PC-9 (cell line): Measurements from ENCODE around the gene NADSYN1. TPM values are rescaled to one million over a fixed set of nuclear protein-coding genes. Genes with fewer than 3 reads are reported as not detected.

Experiments
- BruUV-seq: library from RNA; stranded (reverse); fragments of 400-500 nt; replicated peaks from 2 replicates; lab custom pipeline; 2021; lab: Mats Ljungman, UMichigan
- CTCF ChIA-PET: fragments of 300-600 bp; sonication (Branson Sonifier 250); formaldehyde crosslinking; loops from one replicate; lab custom pipeline; 2022; ENCODE audit warnings: antibody characterized with exemption; lab: Charles Lee
- POLR2A ChIA-PET: fragments of 300-600 bp; sonication (Branson Sonifier 250); formaldehyde crosslinking; loops from one replicate; lab custom pipeline; 2022; ENCODE audit warnings: antibody characterized with exemption; ENCODE audit not compliant: unreplicated experiment; lab: Charles Lee
- DNase-seq, 2 experiments: peaks; one replicate each; pipeline versions ENCODE4 v3.0.0 to v3.0.0-alpha.2; 2015 to 2022; ENCODE audit warnings: mixed read lengths in 1 of 2
- H2AFZ ChIP-seq: fragments of 200-600 bp; sonication (generic); 2 replicates; pipeline ENCODE4 v1.8.1; 2017; ENCODE audit warnings: antibody characterized with exemption
- H3F3A ChIP-seq: fragments of 200-600 bp; sonication (generic); 2 replicates; pipeline ENCODE4 v1.8.1; 2017; ENCODE audit warnings: antibody characterized with exemption, mild to moderate bottlenecking, low read depth; ENCODE audit not compliant: insufficient read depth
- H3K27ac ChIP-seq: fragments of 200-600 bp; sonication (generic); 2 replicates; pipeline ENCODE4 v1.6.1; 2016; ENCODE audit warnings: mixed run types
- H3K27me3 ChIP-seq: fragments of 200-600 bp; sonication (generic); 2 replicates; pipeline ENCODE4 v1.6.1; 2016; ENCODE audit warnings: low read depth, mixed run types; ENCODE audit not compliant: insufficient read depth
- H3K36me3 ChIP-seq: fragments of 200-600 bp; sonication (generic); 2 replicates; pipeline ENCODE4 v1.6.1; 2016; ENCODE audit warnings: low read depth, mixed run types
- H3K4me1 ChIP-seq: fragments of 200-600 bp; sonication (generic); replicated peaks from 2 replicates; pipeline ENCODE4 v1.6.1; 2016; ENCODE audit warnings: mixed run types; ENCODE audit not compliant: insufficient read depth
- H3K4me2 ChIP-seq: fragments of 200-600 bp; sonication (generic); 2 replicates; pipeline ENCODE4 v1.6.1; 2017; ENCODE audit warnings: mixed run types
- H3K4me3 ChIP-seq: fragments of 200-600 bp; sonication (generic); 2 replicates; pipeline ENCODE4 v1.6.1; 2016; ENCODE audit warnings: mixed run types
- H3K79me2 ChIP-seq: fragments of 200-600 bp; sonication (generic); 2 replicates; pipeline ENCODE4 v1.6.1; 2017; ENCODE audit warnings: low read depth, mixed run types
- H3K9me2 ChIP-seq: fragments of 200-600 bp; sonication (generic); 2 replicates; pipeline ENCODE4 v1.8.1; 2017; ENCODE audit warnings: mild to moderate bottlenecking; ENCODE audit not compliant: insufficient read depth
- H3K9me3 ChIP-seq: fragments of 200-600 bp; sonication (generic); 2 replicates; pipeline ENCODE4 v1.8.1; 2016; ENCODE audit warnings: low read depth; ENCODE audit not compliant: insufficient read depth
- H4K20me1 ChIP-seq: fragments of 200-600 bp; sonication (generic); 2 replicates; pipeline ENCODE4 v1.8.1; 2017; ENCODE audit not compliant: insufficient read depth
- EZH2 ChIP-seq: fragments of 200-600 bp; sonication (generic); IDR thresholded peaks from 2 replicates; pipeline ENCODE4 v1.8.0; 2017; ENCODE audit warnings: antibody characterized with exemption, low read depth
- intact Hi-C: fragments of 100-400 bp; cut with micrococcal nuclease; formaldehyde crosslinking; loops from one replicate; pipeline ENCODE4 v1.10.0; 2022; ENCODE audit not compliant: unreplicated experiment
- total RNA-seq: library from RNA; stranded (reverse); gene quantifications from 2 replicates; pipeline ENCODE4 v1.2.3, GENCODE V29; 2021
- TF ChIP-seq, protein P1 (sequence below): fragments of 200-600 bp; sonication (generic); conservative IDR thresholded peaks from 2 replicates; pipeline ENCODE4 v1.6.1; 2017; ENCODE audit warnings: mixed run types, antibody characterized with exemption, mild to moderate bottlenecking, moderate library complexity

The NADSYN1 gene
- total RNA-seq, 1 experiment from 2014 or later, result 118 TPM

- H3K27me3 ChIP-seq, result peaks cover 47% of the 10 kb centered on the region; the same call in 1 of the 2 replicates
- H2AFZ ChIP-seq, result no peak overlapping the region
- POLR2A ChIA-PET, result no interaction called here
- no peaks in the 10 kb centered on the region for H3F3A ChIP-seq
- no peak overlapping the region for H3K4me2 ChIP-seq
- no peaks in the 10 kb centered on the region for H3K79me2 ChIP-seq
- H3K36me3 ChIP-seq, result no peaks in the 10 kb centered on the region
- H4K20me1 ChIP-seq, result no peaks in the 10 kb centered on the region
- CTCF ChIA-PET, result no interaction called here
- 0 out of 2 replicates have a peak, but pooled peaks cover 4% of the 10 kb centered on the region for H3K9me2 ChIP-seq
- H3K4me3 ChIP-seq, result no peak overlapping the region
- DNase-seq, result no peak
- H3K27ac ChIP-seq, result no peak overlapping the region
- no peaks in the 10 kb centered on the region for H3K4me1 ChIP-seq
- no TSS peak for BruUV-seq
- intact Hi-C loops, result no loop called here
- TF ChIP-seq, protein P1, sequence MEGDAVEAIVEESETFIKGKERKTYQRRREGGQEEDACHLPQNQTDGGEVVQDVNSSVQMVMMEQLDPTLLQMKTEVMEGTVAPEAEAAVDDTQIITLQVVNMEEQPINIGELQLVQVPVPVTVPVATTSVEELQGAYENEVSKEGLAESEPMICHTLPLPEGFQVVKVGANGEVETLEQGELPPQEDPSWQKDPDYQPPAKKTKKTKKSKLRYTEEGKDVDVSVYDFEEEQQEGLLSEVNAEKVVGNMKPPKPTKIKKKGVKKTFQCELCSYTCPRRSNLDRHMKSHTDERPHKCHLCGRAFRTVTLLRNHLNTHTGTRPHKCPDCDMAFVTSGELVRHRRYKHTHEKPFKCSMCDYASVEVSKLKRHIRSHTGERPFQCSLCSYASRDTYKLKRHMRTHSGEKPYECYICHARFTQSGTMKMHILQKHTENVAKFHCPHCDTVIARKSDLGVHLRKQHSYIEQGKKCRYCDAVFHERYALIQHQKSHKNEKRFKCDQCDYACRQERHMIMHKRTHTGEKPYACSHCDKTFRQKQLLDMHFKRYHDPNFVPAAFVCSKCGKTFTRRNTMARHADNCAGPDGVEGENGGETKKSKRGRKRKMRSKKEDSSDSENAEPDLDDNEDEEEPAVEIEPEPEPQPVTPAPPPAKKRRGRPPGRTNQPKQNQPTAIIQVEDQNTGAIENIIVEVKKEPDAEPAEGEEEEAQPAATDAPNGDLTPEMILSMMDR, result no peak
- no peak for TF ChIP-seq EZH2
- H3K9me3 ChIP-seq, result 0 out of 2 replicates have a peak, but pooled peaks cover 4% of the 10 kb centered on the region
Measured at GRCh38 chr11:71414645-71415044, 38.4 kb upstream of the NADSYN1 start.

GRCh38 chr11:71418643-71419042, 34.4 kb upstream of the NADSYN1 start:
- intact Hi-C loops, result no loop called here
- Histone ChIP-seq H3K27me3 (peaks cover 25% of the 10 kb centered on the region; the same call in 1 of the 2 replicates), H3K9me2 (no peaks in the 10 kb centered on the region), H3K4me3 (no peak overlapping the region), H3K27ac (no peak overlapping the region), H3K4me2 (no peak overlapping the region), H3K36me3 (no peaks in the 10 kb centered on the region), H3K4me1 (no peaks in the 10 kb centered on the region), H2AFZ (no peak overlapping the region), H3K9me3 (no peaks in the 10 kb centered on the region), H3K79me2 (no peaks in the 10 kb centered on the region), H3F3A (0 out of 2 replicates have a peak, but pooled peaks cover 3% of the 10 kb centered on the region), H4K20me1 (no peaks in the 10 kb centered on the region)
- TF ChIP-seq, protein P1, result no peak
- no peak for TF ChIP-seq EZH2
- DNase-seq, result no peak
- CTCF ChIA-PET, result interaction anchor here (0.7 to 1.5 kb wide), 2 partner anchors 119 to 332 kb away, joined by 3 read pairs; partner anchors contain the start of gene KRTAP5-8
- POLR2A ChIA-PET, result no interaction called here
- BruUV-seq, result no TSS peak

GRCh38 chr11:71420455-71421241, 32.4 kb upstream of the NADSYN1 start:
- H3K27ac ChIP-seq, result no peak overlapping the region
- no peaks in the 10 kb centered on the region for H3K9me2 ChIP-seq
- no peaks in the 10 kb centered on the region for H4K20me1 ChIP-seq
- H3K79me2 ChIP-seq, result no peaks in the 10 kb centered on the region
- H3K4me1 ChIP-seq, result peaks cover 10% of the 10 kb centered on the region
- no TSS peak for BruUV-seq
- H3K4me2 ChIP-seq, result no peak overlapping the region
- CTCF ChIA-PET, result interaction anchor here (0.5 kb wide), 1 partner anchor 46 kb away, joined by 3 read pairs; no protein-coding TSS in a partner anchor
- POLR2A ChIA-PET, result interaction anchor here (0.5 to 0.9 kb wide), 2 partner anchors 13 to 1149 kb away, joined by 6 to 11 read pairs; no protein-coding TSS in a partner anchor
- peak; percentile 48 to 58 for DNase-seq
- no peaks in the 10 kb centered on the region for H3K36me3 ChIP-seq
- no peak overlapping the region for H3K4me3 ChIP-seq
- H2AFZ ChIP-seq, result no peak overlapping the region
- intact Hi-C loops, result loop anchor here (1.0 to 10.0 kb wide), 4 partner anchors 166 to 954 kb away; partner anchors contain the start of gene SHANK2
- H3K9me3 ChIP-seq, result no peaks in the 10 kb centered on the region
- H3F3A ChIP-seq, result peaks cover 16% of the 10 kb centered on the region
- TF ChIP-seq EZH2, result no peak
- TF ChIP-seq, protein P1, result peak; percentile 87
- peaks cover 11% of the 10 kb centered on the region; the same call in 1 of the 2 replicates for H3K27me3 ChIP-seq
